OCI-M2 (cell line): ENCODE data around the gene JMJD6.
A peak's percentile ranks its signal among the peaks of the same experiment; 100 is the strongest.
"Not testable (repeated sequence)": the region's sequence is repeated elsewhere in the genome, so short reads cannot be mapped to it uniquely, and the experiment has no call there.

Experiments
- DNase-seq: peaks from one replicate; lab custom pipeline; 2025; ENCODE audit not compliant: unreplicated experiment; lab: John Stamatoyannopoulos, UW

JMJD6 gene

DNA sequence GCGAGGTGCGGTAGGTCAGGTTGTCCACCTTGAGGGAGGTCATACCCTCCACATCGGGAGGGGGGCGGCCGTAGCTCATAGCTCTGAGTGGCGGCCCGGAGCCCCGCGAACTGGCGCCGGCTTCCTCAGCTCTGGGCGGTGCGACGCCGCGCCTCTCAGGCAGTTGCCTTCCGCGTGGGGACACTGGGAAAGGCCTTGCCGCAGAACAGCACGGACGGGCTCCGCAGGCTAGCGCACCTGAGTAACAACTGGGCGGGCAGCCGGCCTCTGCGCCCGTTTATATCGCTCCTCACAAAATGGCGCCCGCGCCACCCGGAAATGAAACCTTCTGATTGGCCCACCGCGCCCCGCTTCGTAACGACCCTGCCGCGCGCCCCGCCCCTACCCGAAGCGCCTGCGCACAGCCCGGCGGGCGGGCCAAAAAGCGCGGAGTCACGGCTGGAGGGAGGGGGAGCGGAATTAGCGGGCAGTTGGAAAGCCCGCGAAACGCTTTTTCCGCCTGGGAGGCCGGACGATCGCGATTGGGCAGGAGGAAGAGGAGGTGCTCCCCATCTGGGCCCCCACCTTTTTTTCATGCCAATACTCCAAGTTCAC, 10.8 kb upstream of the JMJD6 start, which contains the start of gene SRSF2:
TSS of gene SRSF2 (minus strand) at position 250 of the 594 bp plus-strand sequence. CDS start at position 79, 171 bp downstream.
- DNase-seq = peak; percentile 96

- no peak for DNase-seq
These were observed 10.1 kb upstream of the JMJD6 start for GRCh38 chr17:76736349-76737081.

GRCh38 chr17:76735586-76736348, 9.4 kb upstream of the JMJD6 start:
- DNase-seq = no peak

DNA sequence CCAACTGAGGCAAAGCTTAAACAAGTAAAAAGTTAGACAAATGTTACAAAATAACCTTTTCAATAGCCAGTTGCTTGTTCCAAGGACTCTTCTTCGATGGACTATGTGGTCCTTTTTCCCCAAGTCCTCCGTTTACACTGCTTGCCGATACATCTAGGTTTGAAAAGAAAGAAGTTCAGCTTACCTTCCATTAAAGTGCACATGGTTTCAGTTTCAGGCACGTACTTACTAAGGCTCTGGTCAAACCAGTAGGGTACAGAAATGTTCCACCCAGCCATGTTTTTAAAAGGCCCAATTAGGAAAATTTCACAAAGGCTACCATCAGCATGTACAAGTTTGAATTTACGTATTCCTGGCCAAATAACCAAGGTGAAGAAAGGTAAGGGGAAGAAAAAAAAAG, 8.6 kb upstream of the JMJD6 start:
- no peak for DNase-seq

GRCh38 chr17:76734080-76734840, 7.9 kb upstream of the JMJD6 start:
- no peak for DNase-seq

DNA sequence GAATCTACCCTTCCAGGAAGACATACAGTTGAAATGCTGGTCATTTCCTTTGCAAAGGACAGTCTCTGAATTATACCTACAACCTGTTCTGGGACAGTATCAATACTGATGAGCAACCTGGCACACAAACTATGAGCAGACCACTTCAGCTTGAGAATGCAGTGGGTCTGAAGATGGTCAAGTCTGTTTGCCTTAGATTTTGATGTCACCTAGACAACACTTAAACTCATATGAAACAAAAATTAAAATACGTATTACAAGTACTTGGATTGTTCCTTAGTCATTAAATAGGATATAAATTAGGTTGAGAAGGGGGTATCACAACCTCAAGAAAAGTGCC, 7.2 kb upstream of the JMJD6 start:
- DNase-seq = no peak

- DNase-seq = no peak
These were observed 6.6 kb upstream of the JMJD6 start for GRCh38 chr17:76732734-76733617.

DNA sequence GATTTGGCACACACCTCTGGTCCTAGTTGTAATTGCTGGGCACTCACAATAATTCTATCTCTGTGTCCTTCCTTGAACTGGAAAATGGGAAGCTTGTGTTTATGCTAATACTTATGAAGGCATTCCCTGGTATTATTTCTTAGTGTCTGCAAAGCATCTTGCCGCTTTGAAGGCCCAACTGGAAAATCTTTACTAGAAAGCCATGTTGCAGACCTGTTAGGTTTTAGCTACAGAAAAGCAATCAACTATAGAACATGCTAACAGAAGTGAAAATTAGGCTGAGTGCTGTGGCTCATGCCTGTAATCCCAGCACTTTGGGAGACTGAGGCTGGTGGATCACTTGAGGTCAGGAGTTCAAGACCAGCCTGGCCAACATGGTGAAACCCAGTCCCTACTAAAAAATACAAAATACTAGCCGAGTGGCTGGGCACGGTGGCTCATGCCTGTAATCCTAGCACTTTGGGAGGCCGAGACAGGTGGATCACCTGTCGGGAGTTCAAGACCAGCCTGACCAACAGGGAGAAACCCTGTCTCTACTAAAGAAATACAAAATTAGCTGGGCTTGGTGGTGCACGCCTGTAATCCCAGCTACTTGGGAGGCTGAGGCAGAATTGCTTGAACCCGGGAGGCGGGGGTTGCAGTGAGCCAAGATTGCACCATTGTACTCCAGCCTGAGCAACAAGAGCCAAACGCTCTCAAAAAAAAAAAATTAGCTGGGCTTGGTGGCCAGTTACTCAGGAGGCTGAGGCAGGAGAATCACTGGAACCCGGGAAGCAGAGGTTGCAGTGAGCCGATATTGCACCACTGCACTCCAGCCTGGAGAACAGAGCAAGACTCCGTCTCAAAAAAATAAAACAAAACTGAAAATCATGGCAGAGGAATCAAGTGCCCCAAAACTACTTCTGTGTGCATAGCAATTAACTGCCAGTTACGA, 5.7 kb upstream of the JMJD6 start:
- DNase-seq = not testable (repeated sequence)

DNA sequence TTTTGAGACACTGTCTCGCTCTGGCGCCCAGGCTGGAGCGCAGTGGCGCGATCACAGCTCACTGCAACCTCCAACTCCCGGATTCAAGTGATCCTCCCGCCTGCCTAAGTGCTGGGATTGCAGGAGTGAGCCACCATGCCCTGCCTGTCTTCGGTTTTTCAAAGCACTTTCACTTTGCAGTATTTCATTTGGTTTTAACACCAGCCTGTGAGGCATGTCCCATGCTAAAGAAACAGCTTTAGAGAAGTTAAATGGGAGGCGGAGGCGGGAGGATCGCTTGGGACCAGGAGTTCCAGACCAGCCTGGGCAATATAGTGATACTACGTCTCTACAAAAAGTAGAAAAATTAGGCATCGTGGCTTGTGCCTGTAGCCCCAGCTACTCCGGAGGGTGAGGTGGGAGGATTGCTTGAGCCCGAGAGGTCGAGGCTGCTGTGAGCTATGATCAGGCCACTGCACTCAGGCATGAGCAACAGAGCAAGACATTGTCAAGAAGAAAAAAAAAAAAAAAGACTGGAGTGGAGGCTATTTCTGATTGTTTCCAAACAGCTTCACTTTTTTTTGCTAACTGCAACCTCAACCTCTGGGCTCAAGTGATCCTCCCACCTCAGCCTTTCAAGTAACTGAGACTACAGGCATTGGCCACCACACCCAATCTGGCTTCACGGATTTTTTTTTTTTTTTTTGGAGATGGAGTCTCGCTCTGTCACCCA, 1.5 kb upstream of the JMJD6 start:
- no peak for DNase-seq

DNA sequence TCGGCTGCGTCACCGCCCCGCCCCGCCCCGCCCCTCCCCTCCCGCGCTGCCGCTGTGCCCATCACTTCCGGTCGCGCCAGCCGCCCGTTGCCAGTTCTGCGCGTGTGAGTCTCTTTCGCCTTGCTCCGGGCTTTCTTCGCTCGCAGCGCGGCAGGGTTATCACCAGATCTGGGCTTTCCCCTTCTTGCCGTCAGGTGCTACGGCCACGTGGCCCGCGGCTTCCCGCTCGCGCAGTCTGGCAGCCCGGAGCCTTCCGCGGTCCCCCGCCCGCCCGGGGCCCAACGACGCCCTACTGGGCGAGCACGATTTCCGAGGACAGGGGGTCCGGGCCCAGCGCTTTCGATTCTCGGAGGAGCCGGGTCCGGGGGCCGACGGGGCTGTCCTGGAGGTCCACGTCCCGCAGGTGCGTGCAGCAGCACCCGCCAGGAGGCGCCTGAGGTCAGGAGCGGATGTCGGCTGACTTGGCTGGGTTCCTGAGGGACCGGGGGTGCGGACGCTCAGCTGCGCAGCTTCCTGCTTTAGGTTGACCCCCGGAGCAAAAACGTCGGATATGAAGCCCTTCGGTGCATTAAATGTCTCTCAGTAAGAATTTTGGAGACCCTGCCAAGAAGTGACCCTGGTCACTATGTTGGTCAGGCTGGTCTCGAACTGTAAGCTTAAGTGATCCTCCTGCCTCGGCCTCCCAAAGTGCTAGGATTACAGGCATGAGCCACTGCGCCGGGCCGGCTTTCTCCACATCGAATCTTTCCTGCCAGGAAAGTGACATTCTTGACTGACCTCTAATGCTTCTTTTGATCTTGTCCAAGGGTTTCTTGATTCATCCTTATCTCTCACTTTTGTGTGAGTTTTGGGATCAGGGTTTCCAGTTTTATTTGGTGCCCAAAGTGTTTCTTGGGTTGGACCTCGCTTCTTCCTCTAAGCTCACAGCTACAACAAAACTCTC, 641 bp upstream of the JMJD6 start, which contains the start of gene METTL23:
TSS of gene METTL23 (plus strand) at position 64 of the 943 bp plus-strand sequence. CDS start 2,872 bp downstream, outside the sequence.
- DNase-seq = no peak

GRCh38 chr17:76725580-76726230, 701 bp downstream of the JMJD6 start:
- DNase-seq = no peak

DNA sequence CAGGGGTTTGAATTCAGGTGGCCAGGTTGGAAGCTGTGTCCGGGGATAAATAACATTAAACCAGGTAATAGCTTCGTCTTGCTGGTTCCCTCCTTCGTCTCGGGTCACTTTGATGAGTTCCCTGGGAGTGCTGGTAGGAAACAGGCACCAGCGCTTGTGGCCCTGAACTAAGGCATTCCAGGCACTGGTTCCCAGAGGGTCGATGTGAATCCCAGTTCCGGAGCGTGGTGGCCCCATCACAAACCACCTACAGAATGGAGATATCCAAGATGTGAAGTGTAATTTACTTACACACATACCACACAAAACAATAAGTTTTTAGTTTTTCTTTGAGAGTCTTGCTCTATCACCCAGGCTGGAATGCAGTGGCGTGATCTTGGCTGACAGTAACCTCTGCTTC, 2.6 kb downstream of the JMJD6 start:
- no peak for DNase-seq

DNA sequence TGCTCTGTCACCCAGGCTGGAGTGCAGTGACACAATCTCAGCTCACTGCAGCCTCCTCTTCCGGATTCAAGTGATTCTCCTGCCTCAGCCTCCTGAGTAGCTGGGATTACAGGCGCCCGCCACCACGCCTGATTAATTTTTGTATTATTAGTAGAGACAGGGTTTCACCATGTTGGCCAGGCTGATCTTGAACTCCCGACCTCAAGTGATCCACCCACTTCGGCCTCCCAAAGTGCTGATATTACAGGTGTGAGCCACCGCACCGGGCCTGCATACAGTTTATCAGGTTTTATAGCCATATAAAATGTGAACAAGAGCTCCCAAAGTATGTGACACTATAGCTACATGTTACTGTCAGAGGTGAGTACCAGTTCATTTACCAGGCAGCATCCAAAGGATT, 3.4 kb downstream of the JMJD6 start:
- DNase-seq = not testable (repeated sequence)

DNA sequence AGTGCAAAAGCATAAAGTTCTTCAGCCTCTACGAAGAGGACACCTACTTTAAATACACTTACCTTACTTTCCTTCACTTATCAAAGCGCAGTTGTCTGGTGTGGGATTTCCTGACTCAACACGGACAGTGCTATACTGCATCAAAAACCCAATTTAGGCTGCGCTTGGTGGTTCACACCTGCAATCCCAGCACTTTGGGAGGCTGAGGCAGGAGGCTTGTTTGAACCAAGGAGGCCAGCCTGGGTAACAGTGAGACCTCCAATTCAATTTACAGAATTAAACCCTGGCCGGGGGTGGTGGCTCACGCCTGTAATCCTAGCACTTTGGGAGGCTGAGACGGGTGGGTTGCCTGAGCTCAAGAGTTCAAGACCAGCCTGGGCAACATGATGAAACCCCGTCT, 4.1 kb downstream of the JMJD6 start:
- no peak for DNase-seq

- DNase-seq = no peak
These were observed 4.9 kb downstream of the JMJD6 start for GRCh38 chr17:76721463-76721862.

GRCh38 chr17:76720941-76721340, 5.5 kb downstream of the JMJD6 start:
- DNase-seq = no peak

DNA sequence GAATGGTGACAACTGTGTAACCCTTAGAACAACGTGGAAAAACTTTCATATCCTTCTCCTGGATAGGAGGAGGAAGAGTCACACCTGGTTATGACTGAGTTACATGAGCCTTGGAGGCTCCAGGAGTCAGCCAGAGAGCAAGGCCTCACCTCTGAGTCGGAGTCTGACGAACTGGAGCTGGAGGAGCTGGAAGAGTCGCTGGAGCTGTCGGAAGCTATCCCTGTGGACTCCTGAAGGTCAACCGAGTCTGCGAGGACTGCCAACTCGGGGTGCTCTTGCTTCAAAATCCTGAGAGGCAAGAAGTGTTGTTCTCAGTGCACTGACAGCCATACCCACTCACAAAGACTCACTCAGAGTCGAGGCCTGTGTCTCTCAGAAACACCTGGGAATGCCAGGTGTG, 6.2 kb downstream of the JMJD6 start:
- no peak for DNase-seq
